Measurements from ENCODE around the gene BBS9. TPM values are rescaled to one million over a fixed set of nuclear protein-coding genes. Genes with fewer than 3 reads are reported as not detected.

Gene BBS9
- total and polyA plus RNA-seq, 3 donors from 2014 or later: 39.3 to 55.7 (median 53.3) TPM

- DNase-seq: no peak
- intact Hi-C loops (cut with DNase I; ENCODE audit: low total_unique reads): no loop called here
- Histone ChIP-seq H3K36me3 (ENCODE audit: low read depth, missing control alignments) (no peaks in the 10 kb centered on the region), H3K9me3 (no peaks in the 10 kb centered on the region), H3K4me1 (no peaks in the 10 kb centered on the region), H3K27ac (no peak overlapping the region), H3K27me3 (no peaks in the 10 kb centered on the region), H3K4me3 (no peak overlapping the region)
- TF ChIP-seq POLR2A (IDR thresholded peaks at IDR 0.05): no peak
- TF ChIP-seq, protein P1, sequence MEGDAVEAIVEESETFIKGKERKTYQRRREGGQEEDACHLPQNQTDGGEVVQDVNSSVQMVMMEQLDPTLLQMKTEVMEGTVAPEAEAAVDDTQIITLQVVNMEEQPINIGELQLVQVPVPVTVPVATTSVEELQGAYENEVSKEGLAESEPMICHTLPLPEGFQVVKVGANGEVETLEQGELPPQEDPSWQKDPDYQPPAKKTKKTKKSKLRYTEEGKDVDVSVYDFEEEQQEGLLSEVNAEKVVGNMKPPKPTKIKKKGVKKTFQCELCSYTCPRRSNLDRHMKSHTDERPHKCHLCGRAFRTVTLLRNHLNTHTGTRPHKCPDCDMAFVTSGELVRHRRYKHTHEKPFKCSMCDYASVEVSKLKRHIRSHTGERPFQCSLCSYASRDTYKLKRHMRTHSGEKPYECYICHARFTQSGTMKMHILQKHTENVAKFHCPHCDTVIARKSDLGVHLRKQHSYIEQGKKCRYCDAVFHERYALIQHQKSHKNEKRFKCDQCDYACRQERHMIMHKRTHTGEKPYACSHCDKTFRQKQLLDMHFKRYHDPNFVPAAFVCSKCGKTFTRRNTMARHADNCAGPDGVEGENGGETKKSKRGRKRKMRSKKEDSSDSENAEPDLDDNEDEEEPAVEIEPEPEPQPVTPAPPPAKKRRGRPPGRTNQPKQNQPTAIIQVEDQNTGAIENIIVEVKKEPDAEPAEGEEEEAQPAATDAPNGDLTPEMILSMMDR (IDR thresholded peaks at IDR 0.05): no peak
Observed at GRCh38 chr7:33307205-33307604, 177.8 kb downstream of the BBS9 start.

- no peak for TF ChIP-seq POLR2A (IDR thresholded peaks at IDR 0.05)
- TF ChIP-seq, protein P1 (IDR thresholded peaks at IDR 0.05): no peak
- Histone ChIP-seq H3K4me1 (no peaks in the 10 kb centered on the region), H3K36me3 (ENCODE audit: low read depth, missing control alignments) (no peaks in the 10 kb centered on the region), H3K4me3 (no peak overlapping the region), H3K27ac (no peak overlapping the region), H3K9me3 (no peaks in the 10 kb centered on the region), H3K27me3 (no peaks in the 10 kb centered on the region)
- intact Hi-C loops (cut with DNase I; ENCODE audit: low total_unique reads): no loop called here
- WGBS, 2 donors: 89 to 90% methylated on average over 1 of the region's 1 CpG
- no peak for DNase-seq
Observed at GRCh38 chr7:33310546-33310945, 181.2 kb downstream of the BBS9 start.

DNA sequence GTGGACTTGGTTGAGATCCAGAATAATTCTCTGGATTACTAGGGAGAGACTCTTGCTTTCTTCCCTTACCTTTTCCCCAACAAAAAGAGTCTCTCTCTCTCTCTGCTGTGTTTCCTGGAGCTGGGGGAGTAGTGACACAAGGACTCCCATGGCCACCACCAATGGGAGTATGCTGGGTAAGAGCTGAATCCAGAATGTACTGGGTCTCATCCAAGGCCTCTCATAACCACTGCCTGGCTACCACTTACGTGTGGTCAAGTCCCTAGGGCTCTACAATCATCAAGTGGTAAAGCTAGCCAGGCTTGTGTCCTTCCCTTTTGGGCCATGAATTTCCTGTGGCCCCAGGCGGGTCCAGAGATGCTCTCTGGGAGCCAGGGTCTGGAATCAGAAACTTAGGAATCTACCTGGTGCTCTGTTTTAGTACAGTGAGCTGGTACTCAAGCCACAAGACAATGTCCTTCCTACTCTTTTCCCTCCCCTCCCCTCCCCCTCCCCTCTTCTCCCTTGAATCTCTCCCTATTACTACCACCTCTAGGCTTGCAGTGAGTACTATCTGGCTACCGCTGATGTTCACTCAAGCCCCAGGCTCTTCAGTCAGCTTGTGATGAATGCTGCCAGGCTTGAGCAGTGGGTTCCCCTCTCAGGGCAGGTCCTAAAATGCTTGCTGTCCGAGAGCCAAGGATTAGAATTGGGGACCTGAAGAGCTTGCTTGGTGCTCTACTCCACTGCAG, 196.6 kb downstream of the BBS9 start:
- no peaks in the 10 kb centered on the region for H3K36me3 ChIP-seq (ENCODE audit: low read depth, missing control alignments)
- H3K27ac ChIP-seq: no peak overlapping the region
- WGBS, 2 donors: 98 to 100% methylated on average over 1 to 4 of the region's 4 CpGs
- no peak overlapping the region for H3K4me3 ChIP-seq
- no peak for TF ChIP-seq POLR2A (IDR thresholded peaks at IDR 0.05)
- no peaks in the 10 kb centered on the region for H3K4me1 ChIP-seq
- no peaks in the 10 kb centered on the region for H3K27me3 ChIP-seq
- no peak for DNase-seq
- no peaks in the 10 kb centered on the region for H3K9me3 ChIP-seq
- intact Hi-C loops (cut with DNase I; ENCODE audit: low total_unique reads): no loop called here

DNA sequence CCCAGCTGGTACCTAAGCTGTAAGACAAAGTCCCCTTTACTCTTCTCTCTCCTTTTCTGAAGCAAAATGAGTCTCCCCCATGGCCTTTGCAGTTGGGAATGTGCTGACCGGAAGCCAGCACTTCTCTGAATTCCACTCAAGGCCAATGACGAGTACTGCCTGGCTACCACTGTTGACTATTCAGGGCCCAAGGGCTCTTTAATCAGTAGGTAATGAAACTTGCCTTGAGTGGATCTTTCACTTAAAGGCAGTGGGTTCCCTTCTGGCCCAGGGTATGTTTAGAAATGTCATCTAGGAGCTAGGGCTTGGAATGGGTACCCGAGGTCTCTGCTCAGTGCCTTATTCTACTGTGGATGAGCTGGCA, 197.1 kb downstream of the BBS9 start:
- Histone ChIP-seq H3K4me3 (no peak overlapping the region), H3K27ac (no peak overlapping the region), H3K27me3 (no peaks in the 10 kb centered on the region), H3K36me3 (ENCODE audit: low read depth, missing control alignments) (no peaks in the 10 kb centered on the region), H3K4me1 (no peaks in the 10 kb centered on the region), H3K9me3 (no peaks in the 10 kb centered on the region)
- DNase-seq: no peak
- TF ChIP-seq, protein P1 (IDR thresholded peaks at IDR 0.05): no peak
- no peak for TF ChIP-seq POLR2A (IDR thresholded peaks at IDR 0.05)
- intact Hi-C loops (cut with DNase I; ENCODE audit: low total_unique reads): no loop called here
- WGBS, 2 donors: 76 to 97% methylated on average over 3 of the region's 3 CpGs

- no peak overlapping the region for H3K27ac ChIP-seq
- TF ChIP-seq POLR2A (IDR thresholded peaks at IDR 0.05): no peak
- TF ChIP-seq, protein P1 (IDR thresholded peaks at IDR 0.05): no peak
- 92 to 100% methylated on average over 1 of the region's 1 CpG for WGBS, 2 donors
- no peak for DNase-seq
- intact Hi-C loops (cut with DNase I; ENCODE audit: low total_unique reads): no loop called here
- no peaks in the 10 kb centered on the region for H3K4me1 ChIP-seq
- no peaks in the 10 kb centered on the region for H3K9me3 ChIP-seq
- H3K27me3 ChIP-seq: no peaks in the 10 kb centered on the region
- no peak overlapping the region for H3K4me3 ChIP-seq
- no peaks in the 10 kb centered on the region for H3K36me3 ChIP-seq (ENCODE audit: low read depth, missing control alignments)
Observed at GRCh38 chr7:33327427-33327826, 198.1 kb downstream of the BBS9 start.

Data from testis (tissue), 3 donors.